Measurements from ENCODE around the gene UVSSA.

UVSSA gene

DNA sequence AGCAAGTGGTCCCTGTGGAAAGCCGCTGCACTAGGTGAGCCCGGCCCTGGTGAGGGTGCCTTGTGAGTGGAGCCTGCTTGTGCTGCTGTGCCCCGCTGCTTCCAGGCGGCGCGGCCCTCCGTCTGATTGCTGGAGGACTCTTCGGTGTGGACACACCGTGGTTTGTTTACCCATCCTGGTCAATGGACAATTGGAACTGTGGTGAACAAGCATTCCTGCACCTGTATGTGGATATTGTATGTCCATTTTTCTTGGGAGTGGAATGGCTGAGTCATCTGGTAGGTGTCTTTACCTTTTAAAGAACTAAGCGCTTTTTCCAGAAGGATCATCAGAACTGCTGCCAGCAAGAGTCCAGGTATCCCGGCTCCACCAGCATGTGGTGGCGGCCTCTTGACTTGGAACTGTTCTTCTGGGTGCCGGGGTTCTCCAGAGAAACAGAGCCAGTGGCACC, 41.7 kb upstream of the UVSSA start:
- no peak for TF ChIP-seq CTCF (IDR thresholded peaks at IDR 0.05)

DNA sequence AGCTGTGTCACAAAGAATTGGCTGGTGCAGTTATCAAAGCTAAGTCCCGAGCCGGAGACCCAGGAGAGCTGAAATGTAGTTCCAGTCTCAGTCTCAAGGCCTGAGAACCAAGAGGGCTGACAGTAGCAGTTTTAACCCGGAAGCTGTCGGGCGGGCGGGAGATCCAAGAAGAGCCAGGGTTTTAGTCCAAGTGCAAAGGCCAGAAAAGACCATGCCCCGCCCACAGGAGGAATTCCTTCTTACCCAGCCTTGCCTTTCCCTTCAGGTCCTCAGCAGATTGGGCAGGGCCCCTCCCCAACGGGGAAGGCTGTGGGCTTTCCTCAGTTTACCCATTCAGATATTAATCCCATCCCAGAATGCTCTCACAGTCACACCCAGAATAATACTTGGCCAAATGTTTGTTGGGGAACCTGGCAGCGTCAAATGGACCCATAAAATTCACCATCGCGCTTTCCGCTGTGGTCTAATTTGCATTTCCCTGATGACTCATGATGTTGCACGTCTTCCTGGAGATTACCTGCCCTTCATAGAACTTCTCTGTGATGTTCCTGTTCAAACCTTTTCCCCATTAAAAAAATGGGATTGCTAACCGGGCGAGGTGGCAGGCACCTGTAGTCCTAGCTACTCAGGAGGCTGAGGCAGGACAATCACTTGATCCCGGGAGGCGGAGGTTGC, 41.1 kb upstream of the UVSSA start:
- no peak for TF ChIP-seq CTCF (IDR thresholded peaks at IDR 0.05)

DNA sequence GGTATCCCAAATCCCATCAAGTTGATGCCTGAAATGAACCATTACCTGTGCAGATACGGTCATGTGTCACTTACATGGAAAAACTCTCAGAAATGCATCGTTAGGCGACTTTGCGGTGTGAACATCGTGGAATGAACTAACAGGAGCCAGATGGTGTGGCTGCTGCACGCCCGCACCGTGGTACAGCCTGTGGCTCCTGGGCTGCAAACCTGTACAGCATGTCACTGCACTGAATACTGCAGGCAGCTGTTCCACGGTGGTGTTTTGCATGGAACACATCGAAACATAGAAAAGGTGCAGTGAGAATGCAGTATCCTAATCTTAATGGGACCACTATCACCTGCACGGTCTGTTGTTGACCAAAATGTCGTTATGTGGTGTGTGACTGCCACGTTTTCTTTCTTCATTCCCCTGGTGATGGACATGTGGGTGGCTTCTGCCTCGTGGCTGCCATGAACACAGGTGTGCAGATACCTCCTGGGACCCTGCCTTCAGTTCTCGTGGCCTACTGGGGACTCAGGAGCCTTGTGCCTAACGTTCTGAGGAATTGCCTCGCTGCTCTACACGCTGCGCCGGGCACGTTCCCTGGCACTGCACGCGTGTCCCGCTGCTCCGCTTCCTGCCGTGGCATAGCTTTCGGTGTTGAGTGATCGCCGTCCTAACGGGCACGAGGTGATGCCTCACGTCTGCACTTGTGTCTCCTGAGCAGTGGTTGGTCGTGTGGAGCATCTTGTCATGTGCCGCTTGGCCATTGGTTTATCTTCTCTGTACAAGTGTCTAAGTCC, 38.9 kb upstream of the UVSSA start:
- no peak for TF ChIP-seq CTCF (IDR thresholded peaks at IDR 0.05)

DNA sequence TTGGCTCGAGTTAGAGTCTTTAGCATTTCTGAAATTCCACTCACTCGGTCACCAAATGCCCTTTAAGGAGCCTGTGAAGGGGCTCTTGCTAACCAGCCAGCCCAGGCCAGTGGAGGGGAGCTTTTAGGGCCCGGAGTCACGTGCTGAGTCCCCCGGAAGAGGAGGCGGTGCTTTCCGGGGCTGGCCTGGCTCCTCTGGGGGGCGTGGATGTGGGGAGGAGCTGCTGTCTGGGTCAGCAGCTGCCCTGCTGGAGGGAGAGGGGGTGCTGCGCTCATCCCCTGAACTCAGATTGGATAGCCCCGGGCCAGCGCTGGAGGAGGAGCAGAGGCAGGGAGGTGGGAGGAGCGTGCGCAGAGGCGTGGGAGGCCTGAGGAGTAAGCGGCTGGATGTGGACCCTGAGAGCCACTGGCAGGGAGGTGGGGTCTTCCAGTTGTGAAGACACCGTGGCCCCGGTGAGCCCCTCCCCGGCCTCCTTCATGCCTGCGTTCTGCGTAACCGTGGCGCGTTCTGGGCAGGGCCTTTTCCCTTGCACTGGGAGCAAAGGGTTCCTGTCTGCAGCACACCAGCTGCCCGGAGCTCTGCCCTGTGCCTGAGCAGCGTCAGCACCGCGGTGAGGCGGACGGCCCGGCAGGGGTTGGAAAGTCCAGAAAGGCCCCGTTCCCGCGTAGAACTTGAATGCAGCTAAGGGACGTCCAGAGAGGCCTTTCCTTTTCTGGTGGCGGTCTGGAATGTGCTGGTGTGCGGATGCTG, 37.6 kb upstream of the UVSSA start:
- no peak for TF ChIP-seq CTCF (IDR thresholded peaks at IDR 0.05)

DNA sequence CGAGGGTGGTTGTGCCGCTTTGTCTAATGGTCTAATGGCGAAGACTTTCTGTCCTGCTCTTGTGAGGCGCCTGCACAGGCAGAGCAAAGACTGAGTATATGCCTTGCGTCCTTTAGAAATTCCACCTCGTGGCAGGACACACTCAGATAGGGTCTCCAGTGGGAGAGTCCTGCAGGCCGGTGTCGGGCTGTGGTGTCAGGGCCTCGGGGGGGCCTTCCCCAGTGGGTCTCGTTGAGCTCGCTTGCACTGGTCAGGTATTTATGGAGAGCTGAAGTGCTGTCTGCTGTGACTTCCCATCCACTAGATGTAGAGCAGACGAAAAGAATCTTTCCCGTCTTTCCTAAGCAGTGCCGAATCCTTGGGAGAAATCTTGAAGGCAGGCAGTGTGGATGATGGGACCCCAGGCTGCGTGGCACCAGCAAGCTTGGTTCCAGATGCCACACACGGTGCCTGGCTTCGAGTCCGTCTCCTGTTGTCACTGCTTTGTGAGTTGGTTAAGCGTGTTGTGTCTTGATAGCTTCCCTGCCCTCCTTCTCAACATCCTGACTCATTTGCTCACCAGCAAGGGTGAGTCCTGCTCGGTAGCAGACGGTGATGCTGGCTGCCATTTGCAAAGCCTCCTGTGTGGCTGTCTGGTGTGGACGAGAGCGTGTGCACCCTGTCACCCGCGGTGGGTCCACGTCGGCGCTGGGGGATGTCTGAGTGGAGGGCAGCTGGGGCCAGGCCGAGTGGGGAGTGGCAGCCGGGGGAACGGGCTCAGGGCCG, 36.8 kb upstream of the UVSSA start:
- TF ChIP-seq CTCF (IDR thresholded peaks at IDR 0.05): no peak

DNA sequence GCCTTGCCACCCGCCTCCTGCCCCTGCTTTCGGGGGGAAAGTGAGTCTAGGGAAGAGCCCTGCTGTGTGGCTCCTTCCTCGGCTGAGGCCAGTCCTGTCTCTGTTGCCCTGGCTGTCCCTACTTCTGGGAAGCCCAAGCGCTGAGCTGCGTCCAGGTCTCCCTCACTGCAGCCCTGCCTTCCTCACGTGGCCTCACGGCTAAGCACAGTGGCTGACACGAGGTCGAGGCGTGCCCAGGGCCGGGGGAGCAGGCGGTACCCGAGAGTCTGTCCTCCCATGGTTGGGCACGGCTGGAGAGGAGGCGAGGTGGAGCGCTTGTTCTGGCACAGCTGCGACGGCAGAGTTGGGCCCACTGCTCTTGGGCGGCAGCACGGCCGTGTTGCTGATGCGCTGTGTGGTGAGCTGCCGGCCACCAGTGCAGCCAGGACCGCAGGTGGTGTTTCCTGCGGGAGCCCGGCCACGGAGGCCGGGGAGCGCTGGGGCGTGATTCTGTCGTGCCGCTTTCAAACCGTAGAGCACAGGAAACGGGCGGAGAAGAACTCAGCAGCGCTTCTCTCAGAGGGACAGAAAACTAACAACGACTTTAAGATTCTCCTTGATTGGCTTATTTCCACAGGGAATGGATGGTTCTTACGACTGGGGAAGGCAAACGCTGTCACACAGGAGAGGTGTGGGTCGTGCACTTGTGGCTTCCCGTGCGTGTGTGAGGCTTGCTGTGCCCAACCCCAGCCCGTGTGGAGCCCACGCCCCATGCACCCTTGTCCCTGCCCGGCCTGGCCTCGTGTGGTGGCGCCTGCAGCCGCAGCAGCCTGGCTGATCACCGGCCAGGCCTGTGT, 36.0 kb upstream of the UVSSA start:
- TF ChIP-seq CTCF (IDR thresholded peaks at IDR 0.05): no peak
